NCI-H69 (cell line): ENCODE measurements around the gene ORM1.
A peak's percentile ranks its signal among the peaks of the same experiment; 100 is the strongest.
"Not testable (repeated sequence)": the region's sequence is repeated elsewhere in the genome, so short reads cannot be mapped to it uniquely, and the experiment has no call there.

ENCODE experiments used
- DNase-seq: peaks from one replicate; lab custom pipeline; 2025; lab: John Stamatoyannopoulos, UW

ORM1 gene

DNA sequence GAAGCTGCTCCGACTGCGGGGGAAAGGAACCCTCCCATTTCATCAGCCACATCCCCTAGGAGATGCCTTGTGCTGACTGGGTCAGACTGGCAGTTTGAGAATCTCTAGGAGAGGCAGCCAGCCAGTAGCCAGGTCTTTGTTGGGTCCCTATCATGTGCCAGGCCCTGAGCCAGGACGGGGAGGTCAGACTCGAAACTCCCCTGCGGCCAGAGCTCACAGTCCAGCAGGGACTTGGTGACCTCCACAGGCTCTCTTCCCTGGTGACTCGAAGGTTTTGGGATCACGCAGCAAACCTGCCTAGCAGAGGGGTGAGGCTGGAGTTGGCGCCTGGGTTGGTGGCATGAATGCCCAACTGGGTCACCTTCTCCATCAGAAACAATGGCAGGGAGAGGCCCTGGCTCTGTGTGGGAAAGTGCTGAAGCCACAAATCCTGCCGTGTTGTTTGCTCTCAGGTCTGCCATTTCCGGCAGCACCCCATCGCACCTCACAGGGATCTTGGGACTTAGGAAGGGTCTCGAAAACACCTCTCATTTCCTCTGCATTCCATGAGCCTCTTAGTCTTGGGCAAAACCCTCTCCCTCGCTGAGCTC lies 14.4 kb upstream of the ORM1 start:
- DNase-seq: no peak

- DNase-seq: no peak
Observed at GRCh38 chr9:114309096-114309495, 13.8 kb upstream of the ORM1 start.

DNA sequence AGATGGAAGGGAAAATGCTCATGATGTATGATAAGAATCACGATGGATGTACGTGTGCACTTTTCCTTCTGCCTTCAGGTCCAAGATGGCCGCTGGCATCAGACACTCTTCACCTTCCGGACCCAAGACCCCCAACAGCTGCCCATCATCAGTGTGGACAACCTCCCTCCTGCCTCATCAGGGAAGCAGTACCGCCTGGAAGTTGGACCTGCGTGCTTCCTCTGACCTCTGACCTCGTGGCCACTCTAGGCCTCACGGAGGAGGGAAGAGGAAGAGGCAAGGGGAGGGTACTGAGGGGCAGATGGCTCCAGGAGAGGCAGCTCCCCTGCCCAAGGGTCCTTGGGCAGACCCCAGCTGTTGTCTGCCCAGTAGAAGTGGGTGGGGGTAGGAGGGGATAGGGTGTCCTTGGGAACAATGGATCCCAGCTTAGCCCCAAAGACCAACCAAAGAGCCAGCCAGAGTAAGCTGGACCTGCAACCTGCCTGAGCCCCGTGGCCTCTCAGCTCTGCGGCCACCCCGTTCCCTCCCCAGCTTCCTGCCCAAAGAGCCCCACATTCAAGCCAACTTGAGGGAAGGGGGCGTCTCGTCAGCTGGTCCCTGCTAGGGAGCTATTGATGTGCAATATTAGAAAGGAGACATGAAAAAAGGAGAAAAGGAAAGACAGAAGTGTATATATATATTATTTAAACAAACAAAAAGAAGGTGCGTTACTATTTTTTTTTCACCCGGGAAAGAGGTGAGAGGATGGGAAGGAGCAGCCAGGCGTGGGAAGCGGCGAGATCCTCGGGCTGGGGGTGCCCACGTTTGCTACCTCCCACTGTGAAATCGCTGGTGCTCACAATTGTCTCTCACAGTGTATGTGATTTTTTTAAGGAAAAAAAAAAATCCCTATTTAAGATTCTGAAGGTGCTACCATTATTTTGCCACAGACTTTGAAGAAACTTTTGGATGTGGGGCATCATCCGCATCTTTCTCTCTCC lies 12.1 kb upstream of the ORM1 start:
- DNase-seq: no peak

DNA sequence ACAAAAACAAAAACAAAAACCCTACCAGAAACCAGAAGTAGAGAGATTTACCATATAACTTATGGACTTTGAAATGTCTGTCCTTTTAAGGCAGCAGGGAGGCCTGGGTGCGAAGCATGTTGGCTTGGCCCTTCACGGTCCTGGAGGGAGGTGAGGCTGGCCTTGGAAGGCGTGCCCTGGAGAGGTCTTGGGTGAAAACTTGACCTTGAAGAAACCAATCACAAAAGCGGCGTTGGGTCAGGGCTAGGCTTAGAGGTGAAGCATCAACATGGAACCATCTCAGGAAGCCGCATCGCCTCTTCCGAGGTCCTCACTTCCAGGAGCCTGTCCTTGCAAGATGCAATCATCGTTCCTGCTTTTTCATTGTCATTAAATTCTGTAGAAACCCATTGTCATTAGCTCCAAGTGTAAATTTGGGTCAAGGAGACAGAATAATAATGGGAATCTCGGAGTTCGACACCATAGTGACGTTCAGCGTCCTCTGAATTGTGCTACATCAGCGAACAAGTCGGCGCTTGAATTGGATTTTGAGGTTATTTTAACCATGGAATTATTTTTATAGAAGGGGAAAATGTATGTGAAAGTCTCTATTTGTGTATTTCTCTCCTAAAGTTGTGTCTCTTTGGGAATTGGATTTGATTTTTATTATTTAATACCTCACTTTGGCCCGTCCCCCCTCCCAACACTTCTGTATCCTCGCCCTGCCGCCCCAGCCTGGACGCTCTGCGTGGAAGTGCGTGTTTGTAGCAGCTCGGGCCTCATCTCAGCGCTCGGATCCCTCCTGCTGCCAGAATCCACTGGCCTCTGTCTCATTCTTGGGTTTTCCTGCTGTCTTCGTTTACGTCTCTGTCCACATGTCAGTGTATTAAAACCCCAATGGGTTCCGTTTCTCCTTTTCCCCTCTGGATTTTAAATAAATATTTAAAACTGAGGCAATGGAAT lies 11.1 kb upstream of the ORM1 start:
- no peak for DNase-seq

DNA sequence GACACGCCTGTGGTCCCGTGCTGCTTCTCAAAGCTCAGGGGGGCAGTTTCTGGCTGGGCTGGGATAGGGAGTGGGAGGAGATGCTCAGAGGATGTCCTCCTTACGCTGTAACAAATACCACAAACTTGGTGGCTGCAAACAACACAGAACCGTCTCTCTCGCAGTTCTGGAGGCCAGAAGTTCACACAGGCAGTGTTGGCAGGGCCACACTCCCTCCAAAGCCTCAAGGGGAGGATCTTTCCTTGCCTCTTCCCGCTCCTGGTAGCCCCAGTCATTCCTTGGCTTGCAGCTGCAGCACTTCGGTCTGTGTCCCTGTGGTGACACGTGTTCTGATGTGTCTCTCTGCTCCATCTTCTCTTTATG lies 10.4 kb upstream of the ORM1 start:
- no peak for DNase-seq

DNA sequence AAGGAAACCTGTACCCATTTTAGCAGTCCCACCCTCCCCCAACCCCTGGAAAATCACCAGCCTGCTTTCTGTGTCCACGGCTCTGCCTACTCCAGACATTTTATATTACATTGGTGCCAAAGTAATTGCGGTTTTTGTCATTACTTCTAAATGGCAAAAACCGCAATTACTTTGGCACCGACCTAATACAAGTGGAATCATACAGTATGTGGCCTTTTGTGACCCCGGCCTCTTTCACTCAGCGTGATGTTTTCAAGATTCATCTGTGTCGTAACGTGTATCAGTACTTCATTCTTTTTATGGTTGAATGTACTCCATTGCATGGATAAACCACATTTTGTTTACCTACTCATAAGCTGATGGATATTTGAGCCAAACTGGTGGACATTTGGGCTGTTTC lies 9.7 kb upstream of the ORM1 start:
- no peak for DNase-seq

GRCh38 chr9:114314256-114314867 lies 8.5 kb upstream of the ORM1 start:
- no peak for DNase-seq

DNA sequence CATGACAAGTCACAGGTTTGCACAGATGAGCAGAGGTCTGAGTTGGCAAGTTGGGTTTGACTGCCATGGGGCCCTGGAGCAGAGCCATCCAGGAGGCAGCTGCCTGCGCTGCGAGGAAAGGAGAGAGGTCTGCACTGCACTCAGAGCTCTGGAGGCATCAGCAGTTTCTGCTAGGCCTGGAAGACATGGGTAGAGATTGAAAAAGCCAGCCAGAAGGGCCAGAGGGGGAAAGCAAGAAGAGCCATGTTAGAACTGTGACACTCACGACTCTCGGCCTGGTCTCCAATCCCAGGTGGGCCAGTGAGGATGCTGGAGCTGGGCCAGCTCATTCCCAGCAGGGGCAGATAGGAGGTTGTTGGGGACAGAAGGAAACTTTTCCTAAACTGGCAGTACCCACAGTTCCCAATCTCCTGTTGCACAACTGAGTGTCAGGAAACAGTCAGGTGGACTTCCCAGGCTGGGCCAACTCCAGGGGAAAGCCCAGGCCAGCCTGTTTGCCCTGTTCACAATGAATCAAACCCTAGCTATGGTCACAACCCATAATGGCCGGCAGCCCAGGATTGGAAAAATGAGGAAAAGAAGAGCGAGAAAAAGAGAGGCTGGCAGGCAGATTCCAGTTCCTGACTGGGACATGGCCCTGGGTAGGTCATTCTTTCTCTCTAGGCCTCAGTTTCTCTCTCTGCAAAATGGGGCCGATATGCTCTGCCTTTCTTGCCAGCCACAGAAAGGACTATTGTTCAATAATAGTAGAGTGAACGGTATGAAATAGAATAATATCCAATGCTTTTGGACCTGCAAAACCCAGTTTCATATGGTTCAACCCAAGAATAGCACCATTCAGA lies 7.8 kb upstream of the ORM1 start:
- no peak for DNase-seq

DNA sequence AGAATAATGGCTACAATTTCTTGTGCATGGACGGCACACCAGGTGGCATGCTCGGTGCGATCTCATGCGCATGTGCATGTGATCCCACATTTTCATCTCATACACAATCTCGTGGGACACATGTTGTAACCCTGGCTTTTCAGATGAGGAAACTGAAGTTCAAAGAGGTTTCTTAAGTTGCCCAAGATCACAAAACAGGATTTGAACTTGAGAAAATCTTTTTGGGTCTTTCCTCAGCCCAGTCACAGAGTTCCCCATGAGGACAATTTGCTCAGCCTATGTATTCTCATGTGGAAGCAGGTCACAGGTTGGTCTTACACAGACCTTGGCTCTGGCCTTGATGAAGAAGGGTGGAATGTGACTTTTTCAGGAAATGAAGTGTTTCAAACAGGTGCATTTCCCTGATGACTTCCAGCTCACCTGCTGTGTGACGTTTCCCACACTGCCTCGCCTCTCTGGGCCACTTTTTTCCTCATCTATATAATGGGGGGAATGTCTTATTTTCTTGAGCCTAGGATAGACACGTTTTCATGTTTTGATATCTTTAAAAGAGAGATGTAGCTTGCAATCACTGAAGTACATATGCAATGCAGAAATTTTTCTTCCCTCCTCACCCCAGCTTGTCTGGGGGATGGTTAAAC lies 7.1 kb upstream of the ORM1 start:
- no peak for DNase-seq

- DNase-seq: peak; percentile 89
Observed at GRCh38 chr9:114316605-114317230, 6.2 kb upstream of the ORM1 start.

GRCh38 chr9:114317665-114318357 lies 5.1 kb upstream of the ORM1 start:
- no peak for DNase-seq

- DNase-seq: no peak
Observed at GRCh38 chr9:114318416-114318815, 4.5 kb upstream of the ORM1 start.

DNA sequence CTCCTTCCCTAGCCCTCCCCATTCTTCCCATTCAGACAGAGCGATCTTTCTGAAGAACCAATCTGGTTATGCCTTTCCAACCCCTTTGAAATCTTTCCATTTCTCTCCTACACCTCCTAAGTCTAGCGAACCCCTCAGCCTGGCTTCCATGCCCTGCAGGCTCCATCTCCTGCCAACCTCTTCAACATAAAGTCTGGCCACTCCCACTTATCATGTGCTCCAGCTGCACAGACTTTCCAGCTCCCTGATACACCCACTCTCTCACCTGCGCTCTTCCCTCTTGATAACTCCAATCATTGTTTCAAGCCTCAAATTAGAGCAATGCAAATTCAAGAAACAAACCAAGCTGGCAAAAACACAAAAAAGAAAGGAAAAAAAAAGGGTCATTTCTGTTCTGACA lies 3.8 kb upstream of the ORM1 start:
- peak; percentile 66 for DNase-seq

DNA sequence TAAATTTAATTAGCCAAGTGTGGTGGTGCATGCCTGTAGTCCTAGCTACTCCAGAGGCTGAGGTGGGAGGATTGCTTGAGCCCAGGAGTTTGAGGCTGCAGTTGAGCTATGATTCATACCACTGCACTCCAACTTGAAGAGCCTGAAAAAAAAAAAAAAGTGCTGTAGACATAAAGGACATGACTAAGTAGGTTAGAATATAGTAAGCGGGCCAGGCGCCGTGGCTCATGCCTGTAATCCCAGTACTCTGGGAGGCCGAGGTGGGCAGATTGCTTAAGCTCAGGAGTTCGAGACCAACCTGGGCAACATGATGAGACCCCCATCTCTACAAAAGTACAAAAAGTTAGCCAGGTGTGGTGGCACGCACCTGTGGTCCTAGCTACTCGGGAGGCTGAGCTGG lies 2.2 kb upstream of the ORM1 start:
- DNase-seq: not testable (repeated sequence)

- DNase-seq: no peak
Observed at GRCh38 chr9:114321759-114322158, 1.1 kb upstream of the ORM1 start.

DNA sequence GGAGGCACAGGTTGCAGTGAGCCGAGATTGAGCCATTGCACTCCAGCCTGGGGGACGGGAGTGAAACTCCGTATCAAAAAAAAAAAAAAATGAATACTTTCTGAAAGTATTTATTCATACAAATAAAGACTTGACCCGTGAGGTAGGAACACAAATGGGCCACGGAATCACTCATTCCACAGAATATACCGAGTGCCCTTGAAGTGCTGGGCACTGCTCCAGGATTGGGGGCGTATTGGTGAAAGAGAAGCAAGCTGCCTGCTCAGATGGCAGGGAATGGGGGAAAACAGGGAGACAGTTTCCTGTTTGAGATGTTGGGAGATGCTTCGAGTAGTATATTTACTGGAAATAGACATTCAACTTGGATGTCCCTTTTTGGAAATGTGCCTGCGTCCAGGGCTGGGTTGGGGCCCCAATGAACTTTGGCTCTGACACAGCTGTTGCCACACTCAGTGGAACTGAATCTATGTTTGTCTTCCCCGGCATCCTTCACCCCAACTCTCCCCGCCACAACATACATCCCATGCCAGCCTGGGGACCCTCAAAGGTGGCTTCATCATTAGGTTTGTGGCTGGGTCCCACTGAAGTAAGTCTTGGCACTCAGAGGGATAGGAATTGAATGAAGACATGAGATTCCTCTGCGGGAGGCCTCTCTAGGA lies 609 bp upstream of the ORM1 start:
- DNase-seq: not testable (repeated sequence)

GRCh38 chr9:114323849-114324248 lies 951 bp downstream of the ORM1 start:
- not testable (repeated sequence) for DNase-seq

GRCh38 chr9:114324492-114324891 lies 1.6 kb downstream of the ORM1 start:
- no peak for DNase-seq

GRCh38 chr9:114324965-114325364 lies 2.1 kb downstream of the ORM1 start:
- not testable (repeated sequence) for DNase-seq
